GM21717 (cell line): ENCODE measurements around the gene LDHAL6A.
"Not testable (repeated sequence)": the region's sequence is repeated elsewhere in the genome, so short reads cannot be mapped to it uniquely, and the experiment has no call there.

Experiments
- ATAC-seq: cut with Tn5 transposase; IDR thresholded peaks from one replicate; pipeline ENCODE4 v1.9.1; 2021; ENCODE audit warnings: mild to moderate bottlenecking, moderate library complexity; ENCODE audit not compliant: unreplicated experiment

The LDHAL6A gene

DNA sequence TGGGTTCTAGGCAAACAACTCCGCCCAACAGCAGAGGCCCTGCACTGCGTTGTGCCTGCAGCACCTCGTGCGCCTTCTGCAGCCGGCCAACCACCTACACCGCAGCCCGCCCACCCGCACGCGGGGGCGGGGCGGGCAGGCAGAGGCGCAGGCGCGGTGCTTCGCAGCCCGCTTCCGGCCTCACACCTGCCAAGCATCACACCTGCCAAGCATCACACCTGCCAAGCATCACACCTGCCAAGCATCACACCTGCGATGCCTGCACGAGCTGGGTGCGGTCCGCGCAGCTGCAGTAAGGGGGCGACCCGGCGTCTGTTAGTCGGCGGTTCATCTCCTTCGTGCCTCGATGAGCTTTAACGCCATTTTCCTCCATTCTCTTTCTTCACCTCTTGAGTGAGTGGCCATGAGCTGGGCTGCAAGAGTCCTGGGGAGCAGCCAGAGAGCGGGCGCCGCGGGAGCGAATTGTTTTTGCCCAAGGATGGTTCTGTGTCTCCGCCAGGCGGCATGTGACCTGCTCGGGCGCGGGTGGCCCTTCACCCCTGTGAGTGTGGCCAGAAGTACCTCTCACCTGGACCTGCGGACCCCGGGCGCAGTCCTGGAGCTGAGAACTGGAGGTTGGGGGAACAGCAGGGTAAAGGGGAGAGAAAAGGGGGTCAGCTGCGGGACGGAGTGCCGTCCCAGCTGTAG is at the start of gene LDHAL6A:
TSS of gene LDHAL6A (plus strand) at position 171 of the 687 bp plus-strand sequence. CDS start 825 bp downstream, outside the sequence.
- no peak for ATAC-seq

DNA sequence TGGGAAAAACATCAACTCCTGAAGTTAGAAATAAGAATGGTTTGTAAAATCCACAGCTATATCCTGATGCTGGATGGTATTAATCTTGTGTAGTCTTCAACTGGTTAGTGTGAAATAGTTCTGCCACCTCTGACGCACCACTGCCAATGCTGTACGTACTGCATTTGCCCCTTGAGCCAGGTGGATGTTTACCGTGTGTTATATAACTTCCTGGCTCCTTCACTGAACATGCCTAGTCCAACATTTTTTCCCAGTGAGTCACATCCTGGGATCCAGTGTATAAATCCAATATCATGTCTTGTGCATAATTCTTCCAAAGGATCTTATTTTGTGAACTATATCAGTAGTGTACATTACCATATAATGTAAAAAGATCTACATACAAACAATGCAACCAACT is 48.3 kb upstream of the LDHAL6A start:
- not testable (repeated sequence) for ATAC-seq

DNA sequence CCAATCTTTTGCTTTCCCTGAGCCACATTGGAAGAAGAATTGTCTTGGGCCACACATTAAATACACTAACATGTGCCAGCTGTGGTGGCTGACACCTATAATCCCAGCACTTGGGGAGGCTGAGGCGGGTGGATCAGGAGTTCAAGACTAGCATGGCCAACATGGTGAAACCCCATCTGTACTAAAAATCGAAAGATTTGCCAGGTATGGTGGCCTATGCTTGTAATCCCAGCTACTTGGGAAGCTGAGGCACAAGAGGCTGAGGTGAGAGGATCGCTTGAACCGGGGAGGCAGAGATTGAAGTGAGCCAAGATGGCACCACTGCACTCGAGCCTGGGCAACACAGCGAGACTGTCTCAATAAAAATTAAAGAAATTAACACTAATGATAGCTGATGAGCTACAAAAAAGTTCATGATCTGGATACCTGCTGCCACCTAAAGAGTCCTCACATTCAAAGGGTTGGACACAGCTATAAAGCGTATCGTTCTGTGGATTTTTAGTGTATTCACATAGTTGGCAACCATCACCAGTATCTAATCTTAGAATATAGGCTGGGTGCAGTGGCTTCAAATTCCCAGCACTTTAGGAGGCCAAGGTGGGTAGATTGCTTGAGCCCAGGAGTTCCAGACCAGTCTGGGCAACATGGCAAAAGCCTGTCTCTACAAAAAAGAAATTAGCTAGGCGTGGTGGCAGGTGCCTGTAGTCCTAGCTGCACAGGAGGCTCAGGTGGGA is 46.9 kb upstream of the LDHAL6A start:
- no peak for ATAC-seq

DNA sequence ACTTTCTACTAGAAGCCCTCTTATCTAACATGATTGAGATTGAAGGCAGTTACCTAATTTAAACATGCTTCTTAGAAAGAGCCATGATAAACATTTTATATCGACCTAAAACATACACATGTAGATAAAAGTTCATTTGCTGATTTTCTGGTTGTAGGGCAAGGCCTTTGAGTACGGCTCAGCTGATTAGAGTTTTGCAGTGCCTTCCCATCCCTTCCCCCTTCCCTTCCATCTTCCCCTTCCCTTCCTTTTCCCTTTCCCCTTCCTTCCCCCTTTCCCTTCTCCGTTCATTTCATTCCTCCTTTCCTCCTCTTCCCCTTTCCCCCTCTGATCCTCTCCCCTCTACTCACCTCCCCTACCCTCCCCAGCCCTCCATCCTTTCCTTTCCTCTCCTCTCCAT is 39.2 kb upstream of the LDHAL6A start:
- ATAC-seq = no peak

DNA sequence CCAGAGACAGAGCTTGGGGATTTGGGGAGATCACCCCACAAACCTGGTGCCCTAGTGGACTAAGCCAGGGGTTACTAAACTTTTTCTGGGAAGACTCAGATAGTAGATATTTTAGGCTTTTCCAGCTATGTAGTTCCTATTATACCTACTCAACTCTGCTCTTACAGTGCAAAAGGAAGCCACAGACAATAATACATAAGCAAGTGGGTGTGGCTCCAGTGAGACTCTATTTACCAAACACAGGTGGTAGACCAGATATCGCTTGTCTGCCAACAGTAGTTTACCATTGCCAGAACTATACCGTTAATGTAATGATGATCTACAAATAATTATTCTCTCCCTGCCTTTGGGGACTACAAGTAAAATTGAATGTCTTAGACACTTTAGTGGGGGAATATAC is 36.6 kb upstream of the LDHAL6A start:
- no peak for ATAC-seq

DNA sequence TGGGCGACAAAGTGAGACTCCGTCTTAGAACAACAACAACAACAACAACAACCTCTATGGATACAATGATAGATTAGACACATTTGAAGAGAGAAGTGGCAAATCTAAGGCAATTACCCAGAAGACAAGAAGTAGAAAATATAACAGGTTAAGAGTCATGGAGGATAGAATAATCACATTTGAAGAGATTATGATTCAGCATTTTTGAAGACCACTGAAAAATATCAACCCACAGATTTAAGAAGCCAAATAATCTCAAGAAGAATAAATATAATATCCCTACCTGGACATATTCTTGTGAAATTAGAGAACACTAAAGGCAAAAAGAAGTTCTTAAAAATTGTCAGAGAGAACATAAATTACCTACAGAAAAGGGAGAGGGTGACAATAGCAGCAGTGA is 35.6 kb upstream of the LDHAL6A start:
- ATAC-seq = no peak

DNA sequence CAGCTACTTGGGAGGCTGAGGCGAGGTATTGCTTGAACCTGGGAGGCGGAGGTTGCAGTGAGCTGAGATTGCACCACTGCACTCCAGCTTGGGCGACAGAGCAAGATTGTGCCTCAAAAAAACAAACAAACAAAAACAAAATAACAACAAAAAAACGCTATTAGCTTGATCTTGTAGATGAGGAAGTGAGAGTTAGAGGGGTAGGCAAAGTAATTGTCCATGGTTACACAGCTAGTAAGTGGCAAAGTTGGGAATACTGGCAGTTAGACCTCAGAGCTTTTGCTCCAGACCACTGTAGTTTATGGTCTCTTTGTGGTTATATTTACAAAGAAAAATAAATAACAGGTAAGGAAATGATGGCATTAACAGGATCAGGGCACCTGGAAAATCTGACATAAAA is 28.4 kb upstream of the LDHAL6A start:
- ATAC-seq = no peak

DNA sequence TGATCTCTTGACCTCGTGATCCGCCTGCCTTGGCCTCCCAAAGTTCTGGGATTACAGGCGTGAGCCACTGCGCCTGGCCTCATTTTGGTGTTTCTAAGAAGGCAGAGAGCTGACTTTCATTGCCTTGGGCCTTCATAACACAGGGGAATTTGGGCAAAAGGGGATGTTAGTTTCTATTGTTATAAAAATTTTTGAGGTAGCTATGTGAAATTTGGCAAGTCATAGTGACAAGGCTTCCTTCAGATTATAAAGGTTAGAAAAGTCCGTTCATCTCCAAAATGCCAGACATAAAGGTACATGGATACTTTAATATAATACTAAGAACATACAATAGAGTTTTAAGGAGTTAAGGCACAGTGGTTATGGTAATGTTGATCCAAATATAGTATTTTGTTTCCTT is 26.3 kb upstream of the LDHAL6A start:
- ATAC-seq = no peak

DNA sequence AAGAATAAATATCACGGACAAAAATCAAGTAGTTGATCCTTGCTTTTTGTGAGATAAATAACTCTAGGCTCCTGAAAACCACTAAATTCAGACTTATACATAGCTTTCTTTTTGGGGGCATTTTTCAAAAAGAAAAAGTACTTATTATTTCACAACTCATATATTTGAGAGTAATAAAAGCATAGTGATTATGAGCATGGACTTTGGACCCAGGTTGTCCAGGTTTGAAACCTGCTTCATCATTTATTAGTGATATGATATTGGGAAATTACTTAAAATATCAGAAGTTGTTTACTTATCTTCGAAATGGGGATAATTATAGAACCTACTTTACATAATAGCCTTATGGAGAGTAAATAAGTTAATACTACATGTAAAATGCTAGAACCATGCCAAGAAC is 17.0 kb upstream of the LDHAL6A start:
- no peak for ATAC-seq

DNA sequence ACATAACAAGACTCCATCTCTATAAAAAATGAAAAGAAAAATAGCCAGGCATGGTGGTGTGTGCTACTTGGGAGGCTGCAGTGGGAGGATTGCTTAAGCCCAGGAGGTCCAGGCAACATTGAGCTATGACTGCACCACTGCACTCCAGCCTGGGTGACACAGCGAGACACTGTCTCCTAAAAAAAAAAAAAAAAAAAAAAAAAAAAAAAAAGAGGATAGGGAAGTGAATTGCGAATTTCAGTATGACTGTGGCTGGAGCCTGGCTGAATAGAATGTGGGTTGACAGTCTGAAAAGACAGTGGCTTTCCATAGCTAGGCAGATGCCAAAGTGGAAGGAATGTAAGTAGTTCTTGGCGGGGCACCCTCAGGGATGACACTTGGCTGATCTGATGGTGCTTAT is 6.4 kb upstream of the LDHAL6A start:
- ATAC-seq = no peak

DNA sequence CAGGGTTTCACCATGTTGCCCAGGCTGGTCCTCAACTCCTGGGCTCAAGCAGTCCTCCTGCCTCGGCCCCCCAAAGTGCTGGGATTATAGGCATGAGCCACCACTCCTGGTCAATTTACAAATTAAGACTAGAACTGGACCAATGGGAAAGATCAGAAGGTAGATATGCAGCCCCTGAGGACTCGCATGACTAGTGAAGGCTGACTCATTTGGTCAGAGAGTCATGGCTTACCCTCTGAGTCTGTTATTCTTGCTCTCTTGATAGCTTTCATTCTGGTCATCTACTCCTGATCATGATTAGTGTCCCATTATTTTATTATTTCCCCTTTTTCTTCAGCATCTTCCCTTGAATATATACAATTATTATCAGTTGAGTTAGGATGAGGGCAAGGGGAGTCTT is 2.7 kb upstream of the LDHAL6A start:
- ATAC-seq = no peak

DNA sequence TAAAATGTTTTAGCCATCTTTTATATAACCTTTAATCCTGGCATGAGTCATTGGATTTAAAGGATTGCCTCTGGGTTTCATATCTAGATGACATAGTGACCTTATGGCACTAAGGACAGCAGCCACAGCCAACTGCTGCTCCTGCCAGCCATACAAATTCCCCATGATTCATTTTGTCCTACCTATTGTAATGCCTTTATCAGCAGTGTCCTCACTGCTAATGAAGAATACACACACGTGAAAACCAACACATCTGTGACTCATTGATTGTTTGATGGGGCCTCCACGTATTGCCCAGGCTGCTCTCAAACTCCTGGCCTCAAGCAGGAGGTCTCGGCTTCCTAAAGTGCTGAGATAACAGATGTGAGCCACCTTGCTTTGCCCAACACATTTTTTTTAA is 1.8 kb downstream of the LDHAL6A start:
- no peak for ATAC-seq

DNA sequence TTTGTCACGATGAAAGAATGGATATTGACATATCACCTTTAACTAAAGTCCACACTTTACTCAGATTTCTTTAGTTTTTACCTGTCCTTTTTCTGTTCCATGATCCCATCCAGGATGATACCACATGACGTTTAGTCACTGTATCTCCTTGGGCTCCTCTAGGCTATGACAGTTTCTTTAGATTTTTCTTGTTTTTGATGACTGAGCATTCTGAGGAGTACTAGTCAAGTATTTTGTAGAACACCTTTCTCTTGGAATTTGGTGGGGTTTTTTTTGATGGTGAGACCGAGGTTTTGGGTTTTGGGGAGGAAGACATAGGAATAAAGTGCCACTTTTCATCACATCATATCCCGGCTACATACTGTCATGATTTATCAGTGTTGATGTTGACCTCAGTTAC is 4.0 kb downstream of the LDHAL6A start:
- ATAC-seq = no peak

DNA sequence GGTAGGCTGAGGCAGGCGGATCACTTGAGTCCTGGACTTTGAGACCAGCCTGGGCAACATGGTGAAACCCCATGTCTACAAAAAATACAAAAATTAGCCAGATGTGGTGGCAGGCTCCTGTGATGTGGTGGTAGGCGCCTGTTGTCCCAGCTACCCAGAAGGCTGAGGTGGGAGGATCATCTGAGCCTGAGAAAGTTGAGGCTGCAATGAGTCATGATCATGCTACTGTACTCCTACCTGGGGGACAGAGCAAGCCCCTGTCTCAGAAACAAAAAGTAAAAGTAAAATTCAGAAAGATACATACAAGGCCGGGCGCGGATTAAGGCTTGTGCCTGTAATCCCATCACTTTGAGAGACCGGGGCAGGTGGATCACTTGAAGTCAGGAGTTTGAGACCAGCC is 6.3 kb downstream of the LDHAL6A start:
- ATAC-seq = no peak

DNA sequence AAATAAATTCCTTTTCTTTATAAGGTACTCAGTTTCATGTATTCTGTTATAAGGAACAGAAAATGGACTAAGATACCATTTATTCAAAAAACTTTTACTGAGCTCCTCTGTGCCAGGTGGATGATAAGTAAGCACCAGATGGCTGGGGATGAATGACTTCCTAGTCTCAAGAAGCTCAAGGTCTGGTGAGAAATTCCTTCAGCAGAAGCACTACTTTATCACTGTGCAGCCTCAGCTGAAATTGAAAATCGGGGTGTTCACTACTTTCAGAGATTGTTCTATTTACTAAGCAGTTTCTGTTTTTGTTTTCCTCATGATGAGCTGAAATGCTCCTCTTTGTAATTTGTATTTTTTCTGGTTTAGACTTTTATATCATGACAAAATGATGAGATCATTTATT is 7.8 kb downstream of the LDHAL6A start:
- ATAC-seq = no peak

DNA sequence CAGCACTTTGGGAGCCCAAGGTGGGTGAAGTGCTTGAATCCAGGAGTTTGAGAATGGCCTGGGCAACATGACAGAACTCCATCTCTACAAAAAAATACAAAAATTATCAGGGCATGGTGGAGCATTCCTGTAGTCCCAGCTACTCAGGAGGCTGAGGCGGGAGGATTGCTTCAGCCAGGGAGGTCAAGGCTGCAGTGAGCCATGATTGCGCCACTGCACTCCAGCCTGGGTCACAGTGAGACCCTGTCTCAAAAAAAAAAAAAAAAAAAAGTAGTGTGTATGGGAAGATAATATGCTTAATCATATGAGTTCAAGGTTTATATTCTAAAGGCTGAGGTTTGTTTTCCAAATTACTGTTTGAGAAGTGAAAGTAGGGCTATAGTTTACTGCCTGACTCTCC is 10.7 kb downstream of the LDHAL6A start:
- ATAC-seq = no peak

DNA sequence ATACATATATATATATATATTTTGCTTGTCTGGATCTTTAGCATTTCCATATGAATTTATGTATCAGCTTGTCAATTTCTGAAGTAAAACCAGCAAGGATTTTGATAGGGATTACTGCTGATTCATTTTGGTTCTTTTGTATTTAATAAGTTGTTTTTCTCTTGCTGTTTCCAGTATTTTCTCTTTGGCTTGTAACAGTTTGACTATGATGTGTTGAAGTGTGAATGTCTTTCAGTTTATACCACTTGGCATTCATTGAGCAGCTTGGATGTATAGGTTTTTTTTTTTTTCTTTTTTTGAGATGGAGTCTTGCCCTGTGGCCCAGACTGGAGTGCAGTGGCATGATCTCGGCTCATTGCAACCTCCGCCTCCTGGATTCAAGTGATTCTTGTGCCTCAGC is 12.4 kb downstream of the LDHAL6A start:
- no peak for ATAC-seq

DNA sequence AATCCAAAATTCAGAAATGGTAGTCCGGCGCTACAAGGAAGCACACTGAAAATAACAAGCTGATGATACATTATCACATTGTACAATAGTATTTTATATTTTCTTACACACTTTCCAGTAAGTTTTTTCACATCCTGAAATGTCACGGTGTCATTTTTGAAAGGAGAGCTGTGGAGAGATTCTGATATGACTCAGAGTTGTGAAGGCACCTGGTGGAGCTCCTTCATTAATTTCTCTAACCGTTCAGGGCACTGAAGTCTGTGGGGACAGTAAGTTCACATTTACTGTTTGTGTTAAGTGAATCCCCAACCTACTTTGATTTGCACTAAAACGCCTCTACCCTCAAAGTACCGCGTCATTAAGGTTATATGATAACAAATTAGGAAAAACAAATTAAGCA is 13.3 kb downstream of the LDHAL6A start:
- no peak for ATAC-seq

DNA sequence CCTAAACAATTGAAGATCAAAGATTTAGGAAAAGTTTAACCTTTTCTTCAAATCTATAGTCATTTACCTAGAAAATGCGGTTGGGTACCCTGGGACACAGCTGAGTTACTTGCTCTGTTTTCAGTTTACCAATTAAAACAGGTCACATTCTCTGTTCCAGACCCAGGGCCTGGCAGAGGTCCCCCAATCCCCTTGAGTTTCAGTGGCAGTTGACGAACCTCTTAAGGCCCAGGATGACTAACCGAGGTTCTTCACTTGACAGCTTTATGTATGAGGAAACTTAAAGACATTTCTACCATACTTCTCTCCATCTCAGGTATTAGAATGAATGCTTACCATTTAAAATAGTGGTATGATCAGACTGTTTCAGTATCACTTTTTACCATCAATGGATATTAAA is 16.3 kb downstream of the LDHAL6A start:
- no peak for ATAC-seq

DNA sequence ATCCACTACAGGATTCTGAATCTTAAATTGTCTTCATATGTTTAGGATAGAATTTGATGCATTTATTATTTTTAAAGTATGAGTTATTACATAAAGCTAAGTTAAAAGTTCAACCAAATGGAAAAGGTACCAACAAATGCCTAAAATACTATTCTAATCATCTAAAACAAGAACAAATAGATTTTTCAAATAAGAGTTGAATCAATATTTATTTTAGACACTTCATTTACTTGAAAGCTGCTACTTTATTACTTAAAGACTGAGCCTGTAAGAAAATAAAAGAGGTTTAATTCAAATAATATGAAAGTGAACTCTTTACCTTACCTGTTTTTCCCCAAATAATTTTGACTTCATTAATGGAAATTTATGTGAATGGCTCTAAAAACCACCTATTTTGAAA is 16.9 kb downstream of the LDHAL6A start:
- no peak for ATAC-seq

DNA sequence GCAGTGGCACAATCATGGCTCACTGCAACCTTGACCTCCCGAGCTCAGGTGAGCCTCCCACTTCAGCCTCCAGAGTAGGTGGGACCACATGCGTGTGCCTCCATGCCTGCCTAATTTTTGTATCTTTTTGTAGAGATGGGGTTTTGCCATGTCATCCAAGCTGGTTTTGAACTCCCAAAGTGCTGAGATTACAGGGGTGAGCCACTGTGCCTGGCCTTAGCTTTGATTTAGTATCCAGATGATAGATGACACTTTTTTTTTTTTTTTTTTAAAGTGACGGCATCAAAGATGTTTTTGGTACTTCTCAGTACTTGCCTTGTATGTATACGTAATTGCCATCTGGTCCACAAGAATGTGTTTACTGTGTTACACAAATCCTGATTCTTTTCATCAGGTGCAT is 23.4 kb downstream of the LDHAL6A start:
- no peak for ATAC-seq

DNA sequence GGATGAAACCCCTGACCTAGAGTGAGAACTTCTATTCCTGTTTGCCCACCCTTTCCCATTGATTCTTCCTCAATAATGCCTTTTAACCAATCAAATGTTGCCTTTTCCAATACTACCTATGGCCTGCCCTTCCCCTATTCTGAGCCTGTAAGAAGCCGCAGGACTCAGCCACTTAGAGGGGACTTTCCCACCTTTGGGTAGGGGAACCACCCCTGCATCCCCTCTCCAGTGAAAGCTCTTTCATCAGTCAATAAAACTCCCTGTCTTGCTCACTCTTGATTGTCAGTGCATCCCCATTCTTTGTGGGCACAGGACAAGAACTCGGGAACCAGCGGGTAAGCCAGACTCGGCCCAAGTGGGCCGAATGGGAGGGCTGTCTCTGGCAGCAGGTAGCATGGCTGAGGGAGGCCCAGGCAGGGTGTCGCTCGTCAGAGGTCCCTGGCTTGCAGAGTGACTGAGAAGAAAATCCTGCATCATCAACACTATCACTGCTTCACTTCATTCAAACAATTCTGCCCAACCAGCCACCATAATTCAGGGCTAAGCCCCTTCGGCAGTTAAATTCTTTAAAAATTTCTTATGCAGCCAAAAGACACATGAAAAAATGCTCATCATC is 30.4 kb downstream of the LDHAL6A start:
- ATAC-seq = peak; percentile 79
